Thyroid gland (tissue), 4 donors: Measurements from ENCODE around the gene OR51I1. TPM values are rescaled to one million over a fixed set of nuclear protein-coding genes. Genes with fewer than 3 reads are reported as not detected.

ENCODE experiments used
- DNase-seq, 2 donors: peaks; one replicate each; pipeline ENCODE4 v3.0.0-alpha.2; 2019
- H3K27ac ChIP-seq, 3 donors: fragments of 200-600 bp; sonication (generic); 1 replicate in 2 of 3; 2 replicates in 1 of 3; pipeline ENCODE4 v1.5.1; 2016 to 2019; ENCODE audit warnings: mild to moderate bottlenecking in 1 of 3, moderate library complexity in 1 of 3
- H3K27me3 ChIP-seq: fragments of 200-600 bp; sonication (generic); one replicate; pipeline ENCODE4 v1.5.1; 2019
- H3K36me3 ChIP-seq, 2 donors: fragments of 200-600 bp; sonication (generic); one replicate each; pipeline ENCODE4 v1.5.1; 2016 to 2019
- H3K4me1 ChIP-seq, 2 donors: fragments of 200-600 bp; sonication (generic); one replicate each; pipeline ENCODE4 v1.5.1; 2017 to 2019
- H3K4me3 ChIP-seq, 3 donors: fragments of 200-600 bp; sonication (generic); replicated peaks in 1 of 3; 1 replicate in 2 of 3; 2 replicates in 1 of 3; pipeline ENCODE4 v1.5.1; 2016; ENCODE audit warnings: mild to moderate bottlenecking in 1 of 3
- H3K9me3 ChIP-seq: fragments of 200-600 bp; sonication (generic); one replicate; pipeline ENCODE4 v1.5.1; 2017
- CTCF ChIP-seq, 6 experiments: fragments of 200-600 bp in 3 of 6; fragments of 450-650 bp in 3 of 6; sonication (generic) in 3 of 6; IDR thresholded peaks; one replicate each; pipeline ENCODE4 v1.5.1; 2016 to 2019; ENCODE audit warnings: antibody characterized with exemption in 6 of 6, mild to moderate bottlenecking in 2 of 6, inconsistent platforms in 1 of 6, moderate library complexity in 1 of 6
- POLR2A ChIP-seq, 2 donors: fragments of 450-650 bp; IDR thresholded peaks; one replicate each; pipeline ENCODE4 v1.6.1; 2017; ENCODE audit warnings: antibody characterized with exemption in 2 of 2, mild to moderate bottlenecking in 2 of 2, moderate library complexity in 1 of 2
- WGBS, 2 donors: methylation state at CpG; one replicate each; pipeline ENCODE4 v1.1.5; 2017; 5-methylcytosine and 5-hydroxymethylcytosine counted together
- intact Hi-C: fragments of 100-400 bp; cut with DNase I; formaldehyde crosslinking; loops from one replicate; pipeline ENCODE4 v1.15.1; 2023
- total RNA-seq, 4 donors: library from RNA; depleted of rRNA; stranded (reverse); fragments of >200 nt; gene quantifications; one replicate each; pipeline ENCODE4 v1.2.3, GENCODE V29; 2016

Gene OR51I1
- total RNA-seq, 4 donors from 2014 or later, result 0.33 to 0.93 TPM; not detected in 2

GRCh38 chr11:5420993-5421392, 20.3 kb downstream of the OR51I1 start:
- TF ChIP-seq POLR2A (IDR thresholded peaks at IDR 0.05) (no peak), CTCF (IDR thresholded peaks at IDR 0.05) (no peak)

GRCh38 chr11:5405173-5405572, 36.1 kb downstream of the OR51I1 start:
- no peak for TF ChIP-seq CTCF (IDR thresholded peaks at IDR 0.05)
- no peak for TF ChIP-seq POLR2A (IDR thresholded peaks at IDR 0.05)
- Histone ChIP-seq H3K27ac (no peak overlapping the region), H3K27me3 (no peaks in the 10 kb centered on the region), H3K4me3 (no peak overlapping the region), H3K9me3 (no peaks in the 10 kb centered on the region), H3K36me3 (no peaks in the 10 kb centered on the region), H3K4me1 (no peaks in the 10 kb centered on the region)
- no peak for DNase-seq
- intact Hi-C loops, result no loop called here

More at GRCh38 chr11:5420993-5421392, 20.3 kb downstream of the OR51I1 start:
- Histone ChIP-seq H3K4me3 (no peak overlapping the region), H3K9me3 (no peaks in the 10 kb centered on the region), H3K27me3 (no peaks in the 10 kb centered on the region), H3K4me1 (no peaks in the 10 kb centered on the region), H3K36me3 (no peaks in the 10 kb centered on the region), H3K27ac (no peak overlapping the region)
- 47 to 54% methylated on average over 5 of the region's 5 CpGs for WGBS, 2 donors
- intact Hi-C loops, result no loop called here
- no peak for DNase-seq

- no peaks in the 10 kb centered on the region for H3K27me3 ChIP-seq
- no peaks in the 10 kb centered on the region for H3K4me1 ChIP-seq
- H3K27ac ChIP-seq, result no peak overlapping the region
- no peaks in the 10 kb centered on the region for H3K36me3 ChIP-seq
- no peak for DNase-seq
- no peak overlapping the region for H3K4me3 ChIP-seq
- H3K9me3 ChIP-seq, result no peaks in the 10 kb centered on the region
- TF ChIP-seq POLR2A (IDR thresholded peaks at IDR 0.05) (no peak), CTCF (IDR thresholded peaks at IDR 0.05) (no peak)
- intact Hi-C loops, result no loop called here
Measured at GRCh38 chr11:5398936-5399335, 42.4 kb downstream of the OR51I1 start.

GRCh38 chr11:5394091-5394490, 47.2 kb downstream of the OR51I1 start:
- Histone ChIP-seq H3K36me3 (no peaks in the 10 kb centered on the region), H3K9me3 (no peaks in the 10 kb centered on the region), H3K4me1 (no peaks in the 10 kb centered on the region), H3K4me3 (no peak overlapping the region), H3K27ac (no peak overlapping the region), H3K27me3 (no peaks in the 10 kb centered on the region)
- intact Hi-C loops, result no loop called here
- DNase-seq, result no peak
- TF ChIP-seq POLR2A (IDR thresholded peaks at IDR 0.05) (no peak), CTCF (IDR thresholded peaks at IDR 0.05) (no peak)

Other genes starting within 250 kb of the OR51I1 start
- gene OR51V1, start 240.8 kb downstream of the OR51I1 start, total RNA-seq, result not detected
- gene HBB, start 214.4 kb downstream of the OR51I1 start, total RNA-seq, result 100 to 1,000 TPM in 2 of 4 donors, 10 to 100 TPM in 1, 1 to 10 TPM in 1; 2.5 to 214 (median 107) TPM
- 1 to 10 TPM in 1 of 4 donors, not detected in 3; 1.0 TPM for gene HBD, start 207.0 kb downstream of the OR51I1 start, total RNA-seq
- gene HBG1, start 191.7 kb downstream of the OR51I1 start, total RNA-seq, result not detected
- not detected for gene HBG2, start 186.7 kb downstream of the OR51I1 start, total RNA-seq
- 1 to 10 TPM in 1 of 4 donors, not detected in 3; 1.2 TPM for gene HBE1, start 171.6 kb downstream of the OR51I1 start, total RNA-seq
- gene OR51B4, start 139.6 kb downstream of the OR51I1 start, total RNA-seq, result not detected
- gene OR51B2, start 117.2 kb downstream of the OR51I1 start, total RNA-seq, result not detected
- 1 to 10 TPM in 1 of 4 donors, under 1 TPM in 1, not detected in 2; 0.78 to 1.2 TPM for gene OR51B5, start 98.0 kb downstream of the OR51I1 start, total RNA-seq
- not detected for gene OR51B6, start 90.0 kb downstream of the OR51I1 start, total RNA-seq
- gene OR51M1, start 57.7 kb downstream of the OR51I1 start, total RNA-seq, result not detected
- gene OR51Q1, start 19.4 kb downstream of the OR51I1 start, total RNA-seq, result not detected
- gene OR51I2, start 7.8 kb upstream of the OR51I1 start, total RNA-seq, result not detected
- not detected for gene OR52D1, start 47.2 kb upstream of the OR51I1 start, total RNA-seq
- gene UBQLN3, start 68.4 kb upstream of the OR51I1 start, total RNA-seq, result 1 to 10 TPM in 3 of 4 donors, under 1 TPM in 1; 0.56 to 2.0 (median 1.6) TPM
- 1 to 10 TPM in 2 of 4 donors, under 1 TPM in 2; 0.54 to 2.0 (median 0.87) TPM for gene UBQLNL, start 75.2 kb upstream of the OR51I1 start, total RNA-seq
- gene OR52H1, start 107.0 kb upstream of the OR51I1 start, total RNA-seq, result 1 to 10 TPM in 3 of 4 donors, under 1 TPM in 1; 0.78 to 2.8 (median 1.1) TPM
- gene OR52B6, start 139.4 kb upstream of the OR51I1 start, total RNA-seq, result not detected
- 1 to 10 TPM; 7.1 to 9.6 (median 9.2) TPM for gene TRIM6, start 155.1 kb upstream of the OR51I1 start, total RNA-seq
- gene TRIM34, start 183.5 kb upstream of the OR51I1 start, total RNA-seq, result 10 to 100 TPM in 1 of 4 donors, 1 to 10 TPM in 3; 7.0 to 11.1 (median 7.6) TPM
- gene TRIM5, start 243.6 kb upstream of the OR51I1 start, total RNA-seq, result 10 to 100 TPM; 20.8 to 61.5 (median 43.3) TPM
- 10 to 100 TPM; 20.1 to 45.0 (median 28.1) TPM for gene TRIM22, start 248.3 kb upstream of the OR51I1 start, total RNA-seq